Measurements from ENCODE around the gene ASF1B. TPM values are rescaled to one million over a fixed set of nuclear protein-coding genes. Genes with fewer than 3 reads are reported as not detected.
"Not testable (repeated sequence)": the region's sequence is repeated elsewhere in the genome, so short reads cannot be mapped to it uniquely, and the experiment has no call there.

The ASF1B gene
- total and polyA plus RNA-seq, 2 donors (not counting 1 experiment from before 2014, with no cell fraction given) = 1.9 to 2.5 TPM

- Histone ChIP-seq H4K20me1 (ENCODE audit: control insufficient read depth, insufficient read depth, low read length, poor library complexity, severe bottlenecking) (no peaks in the 10 kb centered on the region), H2AFZ (ENCODE audit: insufficient read depth, low read depth, low read length, poor library complexity, severe bottlenecking) (no peak overlapping the region), H3K36me3 (replicated peaks in 1 of 2; ENCODE audit: control extremely low read depth in 1 of 2, control insufficient read depth in 1 of 2, extremely low read depth in 1 of 2, insufficient read depth in 2 of 2, low read length in 1 of 2) (no peaks in the 10 kb centered on the region), H3K9ac (ENCODE audit: low read length) (no peak overlapping the region), H3K4me2 (replicated peaks; ENCODE audit: low read depth, low read length, poor library complexity, severe bottlenecking) (peak overlapping the region; percentile 88), H3K79me2 (ENCODE audit: control insufficient read depth, insufficient read depth, low read length) (peaks cover 59% of the 10 kb centered on the region), H3K27me3 (replicated peaks in 1 of 4; ENCODE audit: control extremely low read depth in 1 of 4, control insufficient read depth in 3 of 4, insufficient read depth in 4 of 4, low read length in 3 of 4) (no peaks in the 10 kb centered on the region), H3K9me3 (ENCODE audit: control extremely low read depth in 1 of 3, control insufficient read depth in 2 of 3, insufficient read depth in 1 of 3, low read length in 2 of 3) (no peaks in the 10 kb centered on the region), H3K4me1 (ENCODE audit: control insufficient read depth in 2 of 2, insufficient read depth in 2 of 2, low read length in 2 of 2) (peaks cover 19 to 27% of the 10 kb centered on the region in 2 donors), H3K27ac (ENCODE audit: low read length in 2 of 2) (no peak overlapping the region), H3K4me3 (ENCODE audit: control extremely low read depth in 1 of 5, extremely low read depth in 1 of 5, insufficient read depth in 1 of 5, low read depth in 2 of 5, low read length in 4 of 5) (no peak overlapping the region)
- Mint-ChIP-seq H3K27ac (peak overlapping the region; percentile 67), H3K27me3 (no peaks in the 10 kb centered on the region), H3K4me1 (peaks cover 17% of the 10 kb centered on the region), H3K4me3 (peak overlapping the region; percentile 44), H3K9me3 (ENCODE audit: insufficient read depth) (no peaks in the 10 kb centered on the region)
- ATAC-seq (ENCODE audit: low read depth) = peak; percentile 62
- intact Hi-C loops (cut with micrococcal nuclease) = no loop called here
- POLR2A ChIA-PET = no interaction called here
- peak; percentile 71 for TF ChIP-seq CTCF (IDR thresholded peaks at IDR 0.05)
- no peak for TF ChIP-seq EZH2 (IDR thresholded peaks at IDR 0.05; ENCODE audit: borderline replicate concordance, insufficient read depth, low read depth, low read length, poor library complexity, severe bottlenecking)
- DNase-seq = peak; percentile 56
- 62% methylated on average over 20 of the region's 20 CpGs for WGBS (ENCODE audit: insufficient coverage)
- CTCF ChIA-PET = interaction anchor here (1.0 to 1.7 kb wide), 6 partner anchors 8 to 258 kb away, joined by 3 to 5 read pairs (median 4); partner anchors contain the start of gene ASF1B
These were observed 11.6 kb upstream of the ASF1B start for GRCh38 chr19:14147797-14148605.

- Histone ChIP-seq H3K79me2 (ENCODE audit: control insufficient read depth, insufficient read depth, low read length) (peaks cover 71% of the 10 kb centered on the region), H3K4me3 (ENCODE audit: control extremely low read depth in 1 of 5, extremely low read depth in 1 of 5, insufficient read depth in 1 of 5, low read depth in 2 of 5, low read length in 4 of 5) (no peak overlapping the region), H3K36me3 (replicated peaks in 1 of 2; ENCODE audit: control extremely low read depth in 1 of 2, control insufficient read depth in 1 of 2, extremely low read depth in 1 of 2, insufficient read depth in 2 of 2, low read length in 1 of 2) (no peaks in the 10 kb centered on the region), H3K9me3 (ENCODE audit: control extremely low read depth in 1 of 3, control insufficient read depth in 2 of 3, insufficient read depth in 1 of 3, low read length in 2 of 3) (no peaks in the 10 kb centered on the region), H4K20me1 (ENCODE audit: control insufficient read depth, insufficient read depth, low read length, poor library complexity, severe bottlenecking) (no peaks in the 10 kb centered on the region), H3K9ac (ENCODE audit: low read length) (no peak overlapping the region), H2AFZ (ENCODE audit: insufficient read depth, low read depth, low read length, poor library complexity, severe bottlenecking) (no peak overlapping the region), H3K27me3 (replicated peaks in 1 of 4; ENCODE audit: control extremely low read depth in 1 of 4, control insufficient read depth in 3 of 4, insufficient read depth in 4 of 4, low read length in 3 of 4) (no peaks in the 10 kb centered on the region), H3K27ac (ENCODE audit: low read length in 2 of 2) (no peak overlapping the region), H3K4me2 (replicated peaks; ENCODE audit: low read depth, low read length, poor library complexity, severe bottlenecking) (no peak overlapping the region), H3K4me1 (ENCODE audit: control insufficient read depth in 2 of 2, insufficient read depth in 2 of 2, low read length in 2 of 2) (peaks cover 19 to 27% of the 10 kb centered on the region in 2 donors)
- ATAC-seq (ENCODE audit: low read depth) (no peak), DNase-seq (no peak)
- H3K4me1 Mint-ChIP-seq = peaks cover 19% of the 10 kb centered on the region
- H3K27ac Mint-ChIP-seq = no peak overlapping the region
- intact Hi-C loops (cut with micrococcal nuclease) = no loop called here
- no peak overlapping the region for H3K4me3 Mint-ChIP-seq
- ChIA-PET CTCF (interaction anchor here (0.7 to 1.5 kb wide), 3 partner anchors 10 to 15 kb away, joined by 3 to 4 read pairs (median 4); partner anchors contain the start of gene ASF1B), POLR2A (no interaction called here)
- 94% methylated on average over 7 of the region's 7 CpGs for WGBS (ENCODE audit: insufficient coverage)
- no peaks in the 10 kb centered on the region for H3K9me3 Mint-ChIP-seq (ENCODE audit: insufficient read depth)
- H3K27me3 Mint-ChIP-seq = no peaks in the 10 kb centered on the region
- TF ChIP-seq EZH2 (IDR thresholded peaks at IDR 0.05; ENCODE audit: borderline replicate concordance, insufficient read depth, low read depth, low read length, poor library complexity, severe bottlenecking) (no peak), CTCF (IDR thresholded peaks at IDR 0.05) (no peak)
These were observed 10.4 kb upstream of the ASF1B start for GRCh38 chr19:14146789-14147216.

GRCh38 chr19:14146169-14146568, 9.8 kb upstream of the ASF1B start:
- H3K4me3 Mint-ChIP-seq; H3K27ac ChIP-seq (ENCODE audit: low read length in 2 of 2); H3K4me2 ChIP-seq (replicated peaks; ENCODE audit: low read depth, low read length, poor library complexity, severe bottlenecking); ATAC-seq (ENCODE audit: low read depth); H3K27ac Mint-ChIP-seq; H3K4me3 ChIP-seq (ENCODE audit: control extremely low read depth in 1 of 5, extremely low read depth in 1 of 5, insufficient read depth in 1 of 5, low read depth in 2 of 5, low read length in 4 of 5); H3K27me3 ChIP-seq (replicated peaks in 1 of 4; ENCODE audit: control extremely low read depth in 1 of 4, control insufficient read depth in 3 of 4, insufficient read depth in 4 of 4, low read length in 3 of 4); H3K27me3 Mint-ChIP-seq; H2AFZ ChIP-seq (ENCODE audit: insufficient read depth, low read depth, low read length, poor library complexity, severe bottlenecking); intact Hi-C loops (cut with micrococcal nuclease); H3K9ac ChIP-seq (ENCODE audit: low read length); H3K9me3 Mint-ChIP-seq (ENCODE audit: insufficient read depth); H4K20me1 ChIP-seq (ENCODE audit: control insufficient read depth, insufficient read depth, low read length, poor library complexity, severe bottlenecking); H3K9me3 ChIP-seq (ENCODE audit: control extremely low read depth in 1 of 3, control insufficient read depth in 2 of 3, insufficient read depth in 1 of 3, low read length in 2 of 3); H3K36me3 ChIP-seq (replicated peaks in 1 of 2; ENCODE audit: control extremely low read depth in 1 of 2, control insufficient read depth in 1 of 2, extremely low read depth in 1 of 2, insufficient read depth in 2 of 2, low read length in 1 of 2); DNase-seq: not testable (repeated sequence)
- H3K4me1 Mint-ChIP-seq = peaks cover 19% of the 10 kb centered on the region
- Histone ChIP-seq H3K4me1 (ENCODE audit: control insufficient read depth in 2 of 2, insufficient read depth in 2 of 2, low read length in 2 of 2) (peaks cover 19 to 27% of the 10 kb centered on the region in 2 donors), H3K79me2 (ENCODE audit: control insufficient read depth, insufficient read depth, low read length) (peaks cover 78% of the 10 kb centered on the region)
- CTCF ChIA-PET = interaction anchor here (0.7 to 1.5 kb wide), 3 partner anchors 9 to 15 kb away, joined by 4 to 7 read pairs (median 4); partner anchors contain the start of gene ASF1B
- WGBS (ENCODE audit: insufficient coverage) = 98% methylated on average over 4 of the region's 10 CpGs
- POLR2A ChIA-PET = interaction anchor here (1.1 kb wide), 1 partner anchor 9 kb away, joined by 3 read pairs; the partner anchor contains the start of gene ASF1B
